Ureter (tissue), 1 donor: ENCODE measurements around the gene MCC. TPM values are rescaled to one million over a fixed set of nuclear protein-coding genes. Genes with fewer than 3 reads are reported as not detected.
"Not testable (repeated sequence)": the region's sequence is repeated elsewhere in the genome, so short reads cannot be mapped to it uniquely, and the experiment has no call there.

ENCODE experiments used
- DNase-seq: peaks from one replicate; pipeline ENCODE4 v3.0.0-alpha.2; 2020; ENCODE audit warnings: low spot score
- total RNA-seq: library from RNA; stranded (reverse); gene quantifications from one replicate; pipeline ENCODE4 v1.2.4, GENCODE V29; 2023
- donor health status: DM: yes; HTN: yes; CAD: no.

Gene MCC
- total RNA-seq, 1 donor from 2014 or later, result 88.8 TPM

GRCh38 chr5:113082547-113082905 lies 405.7 kb downstream of the MCC start:
- no peak for DNase-seq

GRCh38 chr5:113081881-113082546 lies 406.2 kb downstream of the MCC start:
- DNase-seq, result no peak

GRCh38 chr5:113081091-113081839 lies 407.0 kb downstream of the MCC start:
- no peak for DNase-seq

- DNase-seq, result not testable (repeated sequence)
Observed at GRCh38 chr5:113076649-113077048, 411.6 kb downstream of the MCC start.

GRCh38 chr5:113075019-113075418 lies 413.2 kb downstream of the MCC start:
- peak; percentile 37 for DNase-seq

GRCh38 chr5:113073629-113074034 lies 414.6 kb downstream of the MCC start:
- not testable (repeated sequence) for DNase-seq

- DNase-seq, result no peak
Observed at GRCh38 chr5:113071401-113071800, 416.9 kb downstream of the MCC start.

- DNase-seq, result no peak
Observed at GRCh38 chr5:113070901-113071300, 417.4 kb downstream of the MCC start.

- no peak for DNase-seq
Observed at GRCh38 chr5:113068559-113068958, 419.7 kb downstream of the MCC start.

GRCh38 chr5:113067635-113068344 lies 420.5 kb downstream of the MCC start:
- no peak for DNase-seq

GRCh38 chr5:113065626-113066025 lies 422.6 kb downstream of the MCC start:
- DNase-seq, result no peak

- no peak for DNase-seq
Observed at GRCh38 chr5:113064806-113065205, 423.4 kb downstream of the MCC start.

GRCh38 chr5:113063927-113064326 lies 424.3 kb downstream of the MCC start:
- no peak for DNase-seq

GRCh38 chr5:113062869-113063508 lies 425.3 kb downstream of the MCC start:
- DNase-seq, result no peak

GRCh38 chr5:113061846-113062780 lies 426.1 kb downstream of the MCC start:
- DNase-seq, result no peak

GRCh38 chr5:113060408-113061025 lies 427.7 kb downstream of the MCC start:
- DNase-seq, result no peak

GRCh38 chr5:113059232-113060040 lies 428.8 kb downstream of the MCC start:
- no peak for DNase-seq

GRCh38 chr5:113058706-113059226 lies 429.5 kb downstream of the MCC start:
- DNase-seq, result no peak

- no peak for DNase-seq
Observed at GRCh38 chr5:113058269-113058668, 430.0 kb downstream of the MCC start.

- no peak for DNase-seq
Observed at GRCh38 chr5:113057557-113057984, 430.7 kb downstream of the MCC start.
